Hematopoietic multipotent progenitor cell treated with erythropoietin and hydrocortisone succinate and interleukin-3 and kit ligand, for 8 days (in vitro differentiated cells): Measurements from ENCODE around the gene KANSL1L.
"Not testable (repeated sequence)": the region's sequence is repeated elsewhere in the genome, so short reads cannot be mapped to it uniquely, and the experiment has no call there.

Source experiments
- DNase-seq: peaks from one replicate; pipeline ENCODE4 v3.0.0-alpha.2; 2015

KANSL1L gene

DNA sequence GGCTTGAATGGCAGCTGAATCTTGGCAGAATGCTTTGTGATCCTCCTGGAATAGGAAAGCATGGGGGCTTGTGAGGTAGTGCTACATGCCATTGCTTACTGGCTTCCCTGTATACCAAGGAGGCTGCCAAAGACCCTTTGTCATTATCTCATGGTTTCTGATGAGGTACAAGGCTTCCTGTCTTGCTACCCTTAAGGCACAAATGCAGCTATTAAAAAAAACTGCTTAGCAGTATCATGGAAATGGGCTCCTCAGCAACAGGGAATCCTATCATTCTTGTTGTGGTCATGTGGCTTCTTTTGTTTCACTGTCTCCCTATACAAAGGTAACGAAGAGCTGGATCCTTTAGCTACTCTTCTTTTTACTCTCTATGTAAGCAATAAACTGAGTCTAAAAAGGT is 6.6 kb upstream of the KANSL1L start:
- DNase-seq, result no peak

- DNase-seq, result not testable (repeated sequence)
Observed at GRCh38 chr2:210177115-210177514, 5.9 kb upstream of the KANSL1L start.

GRCh38 chr2:210174086-210174485 is 2.9 kb upstream of the KANSL1L start:
- DNase-seq, result no peak

DNA sequence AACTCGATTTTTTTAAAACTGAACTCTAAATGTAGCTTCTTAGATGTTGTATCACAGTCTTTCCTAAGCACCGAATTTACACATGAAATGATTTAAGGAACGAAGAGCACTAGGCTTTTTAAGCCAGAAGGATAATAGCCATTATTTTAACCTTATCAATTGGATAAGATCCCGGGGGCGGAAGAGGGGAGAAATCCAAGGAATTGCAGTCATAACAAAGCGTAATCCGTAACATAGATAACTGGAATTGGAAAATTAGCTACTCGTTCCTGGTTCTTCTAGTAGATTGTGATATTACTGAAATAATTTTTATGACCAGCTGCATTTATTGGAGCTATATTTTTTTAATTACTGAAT is 988 bp upstream of the KANSL1L start:
- DNase-seq, result no peak

DNA sequence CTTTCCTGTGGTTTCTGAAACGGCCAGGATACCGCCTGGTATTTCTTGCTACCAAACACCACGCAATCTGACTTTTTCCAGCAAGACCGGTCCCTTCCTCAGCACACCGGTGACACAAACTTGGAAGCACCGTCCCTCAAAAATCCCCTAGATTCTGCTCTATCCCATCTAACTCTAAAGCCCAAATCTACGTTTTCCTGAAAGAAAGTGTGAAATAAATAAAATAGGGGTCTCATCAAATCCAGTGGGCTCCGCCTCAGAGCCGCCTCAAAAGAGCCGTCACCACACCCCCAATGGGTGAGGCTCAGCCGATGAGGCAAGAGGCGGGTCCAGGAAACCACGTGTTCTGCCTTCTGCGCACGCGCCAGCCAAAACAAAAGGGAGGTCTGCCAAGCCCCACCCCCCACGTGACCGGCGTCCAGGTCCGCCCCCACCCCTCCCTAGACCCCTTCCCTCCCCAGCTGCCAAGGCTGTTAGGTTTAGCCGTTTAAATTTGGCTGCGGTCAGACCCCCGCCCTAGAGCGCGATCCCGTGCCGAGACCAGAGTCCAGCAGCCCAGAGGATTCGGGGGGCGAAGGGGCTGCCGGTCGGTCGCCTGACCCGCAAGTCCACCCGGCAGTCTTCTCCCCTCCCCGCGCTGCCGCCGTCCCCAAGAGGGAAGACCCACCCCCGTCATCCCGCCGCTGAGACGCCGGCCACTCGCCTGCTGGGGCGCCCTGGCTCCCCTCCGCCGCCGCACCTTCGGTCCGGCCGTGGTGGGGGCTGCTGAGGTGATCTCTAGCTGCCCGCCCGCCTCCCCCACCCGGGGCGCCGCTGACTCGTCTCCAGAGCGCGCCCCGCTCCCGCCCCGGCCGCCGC is 534 bp downstream of the KANSL1L start:
- DNase-seq, result peak; percentile 96

DNA sequence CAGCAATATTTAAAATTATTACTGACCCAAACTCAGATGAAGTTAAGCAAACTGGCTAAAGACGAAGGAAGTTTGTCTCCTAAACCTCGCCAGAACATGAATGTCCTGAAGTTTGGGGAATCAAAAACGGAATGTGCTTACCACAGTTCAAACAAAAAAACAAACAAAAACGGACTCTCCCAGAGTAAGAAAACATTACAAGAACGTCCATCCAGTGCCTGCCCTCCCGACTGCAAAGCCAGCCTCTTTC is 1.1 kb downstream of the KANSL1L start:
- no peak for DNase-seq

DNA sequence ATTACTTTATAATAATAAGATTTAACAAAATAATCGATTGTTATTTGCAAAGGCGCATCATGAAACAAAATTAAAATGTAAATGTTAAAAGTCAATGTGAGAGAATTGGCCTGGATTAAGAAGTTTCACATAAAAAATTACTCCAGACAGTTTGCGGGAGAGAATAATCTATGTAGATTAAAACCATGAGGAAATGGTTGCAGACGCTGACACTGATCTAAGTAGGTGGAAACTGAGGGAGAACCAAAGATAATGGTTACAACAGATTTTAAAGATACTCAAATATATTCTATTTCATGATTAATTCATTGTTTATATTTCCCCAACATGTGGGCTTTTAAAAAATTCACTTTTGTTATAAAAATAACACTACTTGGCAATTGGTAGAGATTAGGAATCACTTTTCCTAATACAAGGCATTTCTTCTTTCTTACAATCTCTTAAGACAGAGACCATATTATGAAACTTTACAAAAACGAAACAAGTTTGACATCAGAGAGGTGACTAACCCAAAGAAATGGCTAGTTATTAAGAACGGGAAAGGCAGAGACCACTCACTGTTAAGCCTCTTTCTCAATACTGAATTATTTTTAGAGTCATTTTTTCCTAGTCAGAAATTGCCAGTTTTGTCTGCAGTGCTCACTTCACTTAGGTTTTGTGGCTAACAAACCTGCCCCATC is 1.6 kb downstream of the KANSL1L start:
- peak; percentile 56 for DNase-seq

GRCh38 chr2:210167227-210167626 is 4.0 kb downstream of the KANSL1L start:
- DNase-seq, result no peak

- peak; percentile 15 for DNase-seq
Observed at GRCh38 chr2:210162466-210163124, 8.6 kb downstream of the KANSL1L start.

DNA sequence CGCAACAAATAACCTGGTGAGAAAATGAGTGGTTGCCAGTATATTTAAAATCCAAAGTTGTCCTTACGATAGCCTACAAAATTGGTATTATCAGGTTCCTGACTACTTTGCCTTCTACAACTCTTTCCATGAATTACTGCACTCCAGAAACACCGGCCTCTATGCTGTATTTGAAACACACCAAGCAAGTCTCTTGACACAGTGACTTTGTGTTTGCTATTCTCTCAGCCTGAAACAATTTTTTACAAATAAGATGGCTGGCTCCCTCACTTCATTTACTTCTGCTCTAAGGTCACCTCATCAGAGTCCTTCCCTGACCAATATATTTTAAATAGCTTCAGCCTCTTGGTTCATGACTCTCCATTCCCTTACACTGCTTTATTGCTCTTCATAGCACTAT is 12.2 kb downstream of the KANSL1L start:
- no peak for DNase-seq

DNA sequence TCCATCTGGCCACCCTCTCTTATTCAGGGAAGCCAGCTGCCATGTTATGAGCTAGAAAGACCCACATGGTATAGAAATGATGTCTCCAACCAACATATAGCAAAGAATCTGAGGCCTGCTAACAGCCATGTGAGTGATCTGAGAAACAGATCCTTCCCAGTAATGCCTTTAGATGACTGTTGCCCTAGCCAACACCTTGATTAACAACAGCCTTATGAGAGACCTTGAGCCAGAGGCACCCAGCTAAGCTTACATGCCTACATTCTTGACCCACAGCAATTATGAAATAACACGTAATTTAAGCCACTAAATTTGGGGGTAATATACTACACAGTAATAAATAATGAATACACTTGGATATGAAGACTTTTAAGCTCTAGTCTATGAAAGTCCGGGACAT is 13.0 kb downstream of the KANSL1L start:
- no peak for DNase-seq

GRCh38 chr2:210157526-210157925 is 13.7 kb downstream of the KANSL1L start:
- no peak for DNase-seq

DNA sequence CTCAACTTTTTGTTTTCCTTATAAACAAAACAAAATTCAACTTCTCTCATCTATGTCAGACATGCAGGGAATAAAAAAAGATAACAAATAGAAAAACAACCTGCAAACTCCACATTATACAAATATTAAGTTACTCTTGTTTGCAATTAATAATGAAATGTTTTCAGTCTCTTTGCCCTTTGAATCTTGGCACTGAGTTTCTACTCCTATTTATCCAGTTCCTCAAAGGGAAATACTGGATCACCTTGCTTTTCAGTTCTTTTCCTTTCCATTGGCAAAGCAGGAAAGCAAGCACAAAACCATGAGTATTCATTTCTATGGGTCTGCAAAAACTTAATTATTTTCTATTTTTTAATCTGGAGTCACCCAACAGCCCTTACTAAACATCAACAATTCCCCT is 23.6 kb downstream of the KANSL1L start:
- no peak for DNase-seq

DNA sequence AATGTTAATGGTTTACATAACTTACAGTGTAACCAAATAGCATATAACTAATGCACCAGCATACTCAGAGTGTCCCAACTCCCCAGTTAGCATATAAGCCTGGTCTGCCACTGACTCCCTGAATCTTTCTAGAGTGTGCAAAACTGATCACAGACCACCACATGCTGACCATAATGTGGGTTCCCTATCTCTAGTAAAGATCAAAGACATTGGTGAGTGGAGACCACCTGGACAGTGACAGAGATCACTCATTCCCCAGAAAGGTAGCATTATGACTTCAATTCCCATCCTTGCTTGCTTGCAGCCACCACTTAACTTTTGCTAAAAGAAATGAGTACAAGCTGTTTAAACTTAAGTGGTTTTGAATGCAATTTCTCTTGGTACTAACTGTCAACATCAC is 39.0 kb downstream of the KANSL1L start:
- no peak for DNase-seq

DNA sequence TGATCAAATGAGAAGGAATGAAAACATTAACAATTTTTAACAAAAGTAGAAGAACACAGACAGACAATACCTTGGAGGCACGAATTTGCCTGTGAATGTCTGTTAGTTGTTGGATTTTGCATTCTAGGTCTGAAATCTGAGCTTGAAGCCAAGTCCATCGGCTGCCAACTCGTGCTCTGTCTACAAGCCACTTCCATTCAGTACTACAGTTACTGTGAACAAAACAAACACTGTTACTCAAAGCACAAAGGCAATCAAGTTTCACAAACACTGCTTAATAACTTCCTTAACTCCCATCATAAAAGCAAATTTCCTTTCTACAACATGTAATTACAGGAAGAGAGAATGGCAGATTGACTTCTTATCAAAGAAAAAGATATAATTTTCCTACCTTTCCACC is 42.2 kb downstream of the KANSL1L start:
- no peak for DNase-seq

DNA sequence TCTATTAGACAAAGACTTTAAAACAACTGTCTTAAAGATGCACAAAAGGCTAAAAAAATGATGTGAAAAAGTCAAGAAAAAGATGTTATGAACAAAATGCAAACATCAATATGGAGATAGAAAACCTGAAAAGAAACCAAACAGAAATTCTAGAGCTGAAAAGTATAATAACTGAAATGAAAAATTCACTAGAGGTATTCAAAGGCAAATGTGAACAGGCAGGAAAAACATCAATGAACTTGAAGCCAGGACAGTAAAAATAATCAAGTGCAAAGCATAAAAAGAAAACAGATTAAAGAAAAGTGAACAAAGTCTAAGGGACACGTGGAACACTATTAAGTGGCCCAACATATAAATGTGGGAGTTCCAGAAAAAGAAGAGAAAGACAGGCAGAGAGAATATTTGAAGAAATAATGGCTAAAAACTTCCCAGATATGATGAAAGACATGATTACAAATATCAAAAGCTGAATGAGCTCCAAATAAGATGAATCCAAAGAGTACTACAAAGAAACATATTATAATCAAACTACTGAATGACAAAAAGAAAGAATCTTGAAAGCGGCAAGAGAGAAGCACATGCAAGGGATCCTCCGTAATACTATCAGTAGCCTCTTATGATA is 57.5 kb downstream of the KANSL1L start:
- no peak for DNase-seq

GRCh38 chr2:210112871-210113270 is 58.3 kb downstream of the KANSL1L start:
- DNase-seq, result no peak

DNA sequence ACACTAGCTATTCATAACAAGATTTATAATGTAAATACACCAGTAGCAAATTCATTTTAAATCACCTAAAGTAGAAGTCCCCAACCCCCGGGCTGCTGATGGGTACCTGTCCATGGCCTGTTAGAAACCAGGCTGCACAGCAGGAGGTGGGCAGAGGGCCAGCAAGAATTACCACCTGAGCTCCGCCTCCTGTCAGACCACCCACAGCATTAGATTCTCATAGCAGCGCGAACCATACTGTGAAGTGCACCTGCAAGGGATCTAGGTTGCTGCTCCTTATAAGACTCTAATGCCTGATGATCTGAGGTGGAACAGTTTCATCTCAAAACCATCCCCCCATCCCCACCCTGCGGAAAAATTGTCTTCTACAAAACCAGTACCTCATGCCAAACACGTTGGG is 71.3 kb downstream of the KANSL1L start:
- DNase-seq, result no peak

DNA sequence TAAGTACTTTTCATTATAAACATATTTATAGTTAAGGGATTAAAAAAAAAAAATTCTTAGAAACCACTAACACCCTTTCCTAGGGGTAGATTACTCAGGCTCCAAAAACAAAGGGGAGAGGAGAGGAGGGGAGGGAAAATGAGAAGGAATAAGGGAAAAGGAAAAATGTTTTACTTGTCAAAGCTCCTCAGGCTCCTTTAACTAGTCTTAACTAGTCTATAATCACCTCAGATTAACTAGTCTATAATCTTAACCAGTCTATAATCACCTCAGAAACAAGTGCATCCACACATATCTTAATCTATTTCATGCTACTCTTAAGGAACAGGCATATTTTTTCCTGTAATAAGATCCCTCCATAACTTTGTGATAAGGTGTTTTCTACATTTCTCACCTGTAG is 76.4 kb downstream of the KANSL1L start:
- DNase-seq, result no peak

GRCh38 chr2:210092791-210093190 is 78.4 kb downstream of the KANSL1L start:
- no peak for DNase-seq

GRCh38 chr2:210086930-210087329 is 84.3 kb downstream of the KANSL1L start:
- no peak for DNase-seq

DNA sequence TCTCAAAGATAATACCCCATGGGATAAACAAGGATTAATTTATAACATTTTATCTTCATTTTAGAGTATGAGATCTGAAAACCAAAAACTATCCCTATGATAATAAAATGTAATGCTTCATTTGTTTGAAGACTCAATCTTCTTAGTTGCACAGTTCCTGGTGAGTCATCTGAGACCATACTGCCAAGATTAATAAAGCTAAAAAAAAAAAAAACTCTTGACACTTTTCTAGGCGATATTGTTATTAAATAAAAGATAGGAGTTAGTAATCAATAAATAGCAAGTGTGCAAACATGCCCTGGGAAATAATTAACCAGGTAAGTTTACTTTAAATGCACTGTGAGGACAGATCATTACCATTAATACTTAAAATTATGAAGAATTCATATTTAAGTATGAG is 84.9 kb downstream of the KANSL1L start:
- no peak for DNase-seq

- peak; percentile 66 for DNase-seq
Observed at GRCh38 chr2:210072922-210073509, 98.2 kb downstream of the KANSL1L start.

DNA sequence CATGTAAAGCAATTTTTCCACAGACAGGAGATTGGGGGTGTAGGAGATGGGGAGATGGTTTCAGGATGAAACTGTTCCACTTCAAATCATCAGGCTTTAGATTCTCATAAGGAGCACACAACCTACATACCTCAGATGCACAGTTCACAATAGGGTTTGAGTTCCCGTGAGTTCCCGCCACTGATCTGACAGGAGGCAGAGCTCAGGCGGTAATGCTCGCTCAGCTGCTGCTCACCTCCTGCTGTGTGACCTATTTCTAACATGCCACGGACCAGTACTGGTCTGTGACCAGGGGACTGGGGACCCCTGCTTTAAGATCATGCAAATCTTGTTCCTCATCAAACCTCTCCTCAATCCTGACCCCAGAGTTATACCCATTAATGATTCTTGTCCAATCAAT is 98.7 kb downstream of the KANSL1L start:
- DNase-seq, result no peak
